GM21526 (cell line): Measurements from ENCODE around the gene LRBA.
"Not testable (repeated sequence)": the region's sequence is repeated elsewhere in the genome, so short reads cannot be mapped to it uniquely, and the experiment has no call there.

Experiments used
- ATAC-seq: cut with Tn5 transposase; IDR thresholded peaks from one replicate; pipeline ENCODE4 v1.9.1; 2021; ENCODE audit warnings: moderate library complexity; ENCODE audit not compliant: unreplicated experiment, low FRiP score

LRBA gene

GRCh38 chr4:150580306-150580705 lies 434.8 kb downstream of the LRBA start:
- no peak for ATAC-seq

- no peak for ATAC-seq
Measured at GRCh38 chr4:150579551-150580234, 435.4 kb downstream of the LRBA start.

- ATAC-seq, result no peak
Measured at GRCh38 chr4:150578745-150579501, 436.2 kb downstream of the LRBA start.

- ATAC-seq, result no peak
Measured at GRCh38 chr4:150577796-150578195, 437.3 kb downstream of the LRBA start.

- no peak for ATAC-seq
Measured at GRCh38 chr4:150574678-150575077, 440.4 kb downstream of the LRBA start.

- ATAC-seq, result no peak
Measured at GRCh38 chr4:150573534-150573933, 441.6 kb downstream of the LRBA start.

GRCh38 chr4:150572704-150573504 lies 442.2 kb downstream of the LRBA start:
- no peak for ATAC-seq

GRCh38 chr4:150570862-150571261 lies 444.2 kb downstream of the LRBA start:
- ATAC-seq, result no peak

- no peak for ATAC-seq
Measured at GRCh38 chr4:150569998-150570535, 445.0 kb downstream of the LRBA start.

GRCh38 chr4:150569384-150569987 lies 445.6 kb downstream of the LRBA start:
- ATAC-seq, result no peak

- no peak for ATAC-seq
Measured at GRCh38 chr4:150567070-150567469, 448.0 kb downstream of the LRBA start.

- ATAC-seq, result not testable (repeated sequence)
Measured at GRCh38 chr4:150564967-150565366, 450.1 kb downstream of the LRBA start.

GRCh38 chr4:150562751-150563150 lies 452.3 kb downstream of the LRBA start:
- no peak for ATAC-seq

- no peak for ATAC-seq
Measured at GRCh38 chr4:150562250-150562649, 452.8 kb downstream of the LRBA start.

GRCh38 chr4:150561143-150561737 lies 453.8 kb downstream of the LRBA start:
- ATAC-seq, result no peak

GRCh38 chr4:150557811-150558210 lies 457.3 kb downstream of the LRBA start:
- not testable (repeated sequence) for ATAC-seq

GRCh38 chr4:150547154-150547838 lies 467.8 kb downstream of the LRBA start:
- no peak for ATAC-seq

GRCh38 chr4:150546286-150546685 lies 468.8 kb downstream of the LRBA start:
- ATAC-seq, result no peak

- no peak for ATAC-seq
Measured at GRCh38 chr4:150543042-150543441, 472.0 kb downstream of the LRBA start.

GRCh38 chr4:150541681-150542080 lies 473.4 kb downstream of the LRBA start:
- ATAC-seq, result no peak
